Measurements from ENCODE around the gene SLC17A2.

GRCh38 chr6:25922301-25922700 lies 8.2 kb downstream of the SLC17A2 start:
- TF ChIP-seq CTCF (IDR thresholded peaks at IDR 0.05): no peak
- TF ChIP-seq POLR2A (IDR thresholded peaks at IDR 0.05): no peak
